ENCODE data around the gene SLC30A5. TPM values are rescaled to one million over a fixed set of nuclear protein-coding genes. Genes with fewer than 3 reads are reported as not detected.

Gene SLC30A5
- total and polyA plus RNA-seq, 9 of the 15 experiments (the other 6 are each of a cell fraction or from before 2014, with no cell fraction given) = 22.9 to 86.8 (median 62.5) TPM

DNA sequence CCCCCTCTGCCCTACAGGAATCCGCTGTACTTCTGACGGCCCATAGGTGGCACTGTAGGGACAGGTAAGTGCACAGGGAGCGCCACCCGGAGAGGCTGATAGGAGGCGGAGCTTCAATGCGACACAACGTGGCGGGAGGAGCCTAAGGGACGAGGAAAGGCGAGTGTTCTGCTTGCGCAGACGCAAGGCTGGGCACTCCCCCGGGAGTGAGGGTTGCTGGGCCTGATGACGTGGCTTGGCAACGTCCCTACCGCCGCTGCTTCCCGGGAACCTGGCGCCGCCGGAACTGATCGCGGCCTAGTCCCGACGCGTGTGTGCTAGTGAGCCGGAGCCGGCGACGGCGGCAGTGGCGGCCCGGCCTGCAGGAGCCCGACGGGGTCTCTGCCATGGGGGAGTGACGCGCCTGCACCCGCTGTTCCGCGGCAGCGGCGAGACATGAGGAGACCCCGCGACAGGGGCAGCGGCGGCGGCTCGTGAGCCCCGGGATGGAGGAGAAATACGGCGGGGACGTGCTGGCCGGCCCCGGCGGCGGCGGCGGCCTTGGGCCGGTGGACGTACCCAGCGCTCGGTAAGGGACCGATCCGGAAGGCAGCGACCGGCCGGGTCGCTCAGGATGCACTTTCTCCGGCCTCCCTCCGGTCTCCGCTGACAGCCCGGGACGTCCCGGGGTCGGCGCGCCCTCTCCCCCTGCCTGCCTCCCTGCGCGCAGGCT, at the start of gene SLC30A5 (continued):
- TF ChIP-seq ARID4B (CRISPR knock-in tag; IDR thresholded peaks at IDR 0.05) = peak; percentile 92
- TF ChIP-seq, protein P1, sequence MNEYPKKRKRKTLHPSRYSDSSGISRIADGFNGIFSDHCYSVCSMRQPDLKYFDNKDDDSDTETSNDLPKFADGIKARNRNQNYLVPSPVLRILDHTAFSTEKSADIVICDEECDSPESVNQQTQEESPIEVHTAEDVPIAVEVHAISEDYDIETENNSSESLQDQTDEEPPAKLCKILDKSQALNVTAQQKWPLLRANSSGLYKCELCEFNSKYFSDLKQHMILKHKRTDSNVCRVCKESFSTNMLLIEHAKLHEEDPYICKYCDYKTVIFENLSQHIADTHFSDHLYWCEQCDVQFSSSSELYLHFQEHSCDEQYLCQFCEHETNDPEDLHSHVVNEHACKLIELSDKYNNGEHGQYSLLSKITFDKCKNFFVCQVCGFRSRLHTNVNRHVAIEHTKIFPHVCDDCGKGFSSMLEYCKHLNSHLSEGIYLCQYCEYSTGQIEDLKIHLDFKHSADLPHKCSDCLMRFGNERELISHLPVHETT (CRISPR knock-in tag; conservative IDR thresholded peaks at IDR 0.05 in 1 of 2, IDR thresholded peaks at IDR 0.05 in 1 of 2) = peak in 1 of 2 experiments; percentile 92; a peak in 2 of 4 replicates
- peak; percentile 79 for TF ChIP-seq FOSL1 (tag; conservative IDR thresholded peaks at IDR 0.05)
- TF ChIP-seq, protein P2, sequence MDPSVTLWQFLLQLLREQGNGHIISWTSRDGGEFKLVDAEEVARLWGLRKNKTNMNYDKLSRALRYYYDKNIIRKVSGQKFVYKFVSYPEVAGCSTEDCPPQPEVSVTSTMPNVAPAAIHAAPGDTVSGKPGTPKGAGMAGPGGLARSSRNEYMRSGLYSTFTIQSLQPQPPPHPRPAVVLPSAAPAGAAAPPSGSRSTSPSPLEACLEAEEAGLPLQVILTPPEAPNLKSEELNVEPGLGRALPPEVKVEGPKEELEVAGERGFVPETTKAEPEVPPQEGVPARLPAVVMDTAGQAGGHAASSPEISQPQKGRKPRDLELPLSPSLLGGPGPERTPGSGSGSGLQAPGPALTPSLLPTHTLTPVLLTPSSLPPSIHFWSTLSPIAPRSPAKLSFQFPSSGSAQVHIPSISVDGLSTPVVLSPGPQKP (CRISPR knock-in tag; IDR thresholded peaks at IDR 0.05) = peak; percentile 90; the same call in 1 of the 2 replicates
- TF ChIP-seq POLR3G (IDR thresholded peaks at IDR 0.05; ENCODE audit: extremely low read depth, insufficient read length, insufficient replicate concordance) = no peak
- TF ChIP-seq HNRNPK (IDR thresholded peaks at IDR 0.05; ENCODE audit: low read depth, low read length, poor library complexity, severe bottlenecking) = no peak
- no peak for TF ChIP-seq ZNF444 (CRISPR knock-in tag; IDR thresholded peaks at IDR 0.05)
- no peak for TF ChIP-seq NCOA6 (IDR thresholded peaks at IDR 0.05)
- peak; percentile 95 for TF ChIP-seq CXXC5 (CRISPR knock-in tag; IDR thresholded peaks at IDR 0.05)
- peak in 1 of 2 experiments; percentile 91; a peak in 2 of 4 replicates for TF ChIP-seq HDAC1 (IDR thresholded peaks at IDR 0.05)
- TF ChIP-seq RBM22 (IDR thresholded peaks at IDR 0.05; ENCODE audit: low read depth, low read length, poor library complexity, severe bottlenecking) = no peak
- peak; percentile 86 for TF ChIP-seq MXI1 (IDR thresholded peaks at IDR 0.05; ENCODE audit: low read depth, low read length)
- TF ChIP-seq ZNF239 (CRISPR knock-in tag; IDR thresholded peaks at IDR 0.05) = no peak
- TF ChIP-seq ZNF785 (CRISPR knock-in tag; IDR thresholded peaks at IDR 0.05) = no peak
- TF ChIP-seq BRD4 (IDR thresholded peaks at IDR 0.05) = peak; percentile 40
- TF ChIP-seq, protein P3, sequence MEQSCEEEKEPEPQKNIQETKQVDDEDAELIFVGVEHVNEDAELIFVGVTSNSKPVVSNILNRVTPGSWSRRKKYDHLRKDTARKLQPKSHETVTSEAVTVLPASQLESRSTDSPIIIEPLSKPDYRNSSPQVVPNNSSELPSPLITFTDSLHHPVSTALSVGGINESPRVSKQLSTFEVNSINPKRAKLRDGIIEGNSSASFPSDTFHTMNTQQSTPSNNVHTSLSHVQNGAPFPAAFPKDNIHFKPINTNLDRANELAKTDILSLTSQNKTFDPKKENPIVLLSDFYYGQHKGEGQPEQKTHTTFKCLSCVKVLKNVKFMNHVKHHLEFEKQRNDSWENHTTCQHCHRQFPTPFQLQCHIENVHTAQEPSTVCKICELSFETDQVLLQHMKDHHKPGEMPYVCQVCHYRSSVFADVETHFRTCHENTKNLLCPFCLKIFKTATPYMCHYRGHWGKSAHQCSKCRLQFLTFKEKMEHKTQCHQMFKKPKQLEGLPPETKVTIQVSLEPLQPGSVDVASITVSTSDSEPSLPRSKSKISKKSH (CRISPR knock-in tag; IDR thresholded peaks at IDR 0.05) = no peak
- no peak for TF ChIP-seq BRF1 (IDR thresholded peaks at IDR 0.05; ENCODE audit: borderline replicate concordance, extremely low read depth, insufficient read length)
- no peak for TF ChIP-seq CEBPG (CRISPR knock-in tag; IDR thresholded peaks at IDR 0.05)
- TF ChIP-seq CEBPG (tag; conservative IDR thresholded peaks at IDR 0.05 in 1 of 2, IDR thresholded peaks at IDR 0.05 in 1 of 2) = no peak
- no peak for TF ChIP-seq DPF2 (IDR thresholded peaks at IDR 0.05)
